Measurements from ENCODE around the gene AP2M1. TPM values are rescaled to one million over a fixed set of nuclear protein-coding genes. Genes with fewer than 3 reads are reported as not detected.

Gene AP2M1
- total RNA-seq, 1 donor from 2014 or later: 213 TPM

GRCh38 chr3:184181596-184181995 lies 6.9 kb downstream of the AP2M1 start:
- H3K27me3 Mint-ChIP-seq: no peaks in the 10 kb centered on the region
- TF ChIP-seq, protein P1, sequence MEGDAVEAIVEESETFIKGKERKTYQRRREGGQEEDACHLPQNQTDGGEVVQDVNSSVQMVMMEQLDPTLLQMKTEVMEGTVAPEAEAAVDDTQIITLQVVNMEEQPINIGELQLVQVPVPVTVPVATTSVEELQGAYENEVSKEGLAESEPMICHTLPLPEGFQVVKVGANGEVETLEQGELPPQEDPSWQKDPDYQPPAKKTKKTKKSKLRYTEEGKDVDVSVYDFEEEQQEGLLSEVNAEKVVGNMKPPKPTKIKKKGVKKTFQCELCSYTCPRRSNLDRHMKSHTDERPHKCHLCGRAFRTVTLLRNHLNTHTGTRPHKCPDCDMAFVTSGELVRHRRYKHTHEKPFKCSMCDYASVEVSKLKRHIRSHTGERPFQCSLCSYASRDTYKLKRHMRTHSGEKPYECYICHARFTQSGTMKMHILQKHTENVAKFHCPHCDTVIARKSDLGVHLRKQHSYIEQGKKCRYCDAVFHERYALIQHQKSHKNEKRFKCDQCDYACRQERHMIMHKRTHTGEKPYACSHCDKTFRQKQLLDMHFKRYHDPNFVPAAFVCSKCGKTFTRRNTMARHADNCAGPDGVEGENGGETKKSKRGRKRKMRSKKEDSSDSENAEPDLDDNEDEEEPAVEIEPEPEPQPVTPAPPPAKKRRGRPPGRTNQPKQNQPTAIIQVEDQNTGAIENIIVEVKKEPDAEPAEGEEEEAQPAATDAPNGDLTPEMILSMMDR (IDR thresholded peaks at IDR 0.05; ENCODE audit: unreplicated experiment): no peak
- H3K36me3 Mint-ChIP-seq (ENCODE audit: insufficient read depth): peaks cover 23% of the 10 kb centered on the region
- H3K27ac Mint-ChIP-seq: no peak overlapping the region
- no peaks in the 10 kb centered on the region for H3K9me3 Mint-ChIP-seq (ENCODE audit: low read depth)
- no peak overlapping the region for H3K4me3 Mint-ChIP-seq (ENCODE audit: low read depth)
- DNase-seq (ENCODE audit: low spot score, unreplicated experiment): no peak
- peaks cover 12% of the 10 kb centered on the region for H3K4me1 Mint-ChIP-seq (ENCODE audit: low read depth)

- no peak for DNase-seq (ENCODE audit: low spot score, unreplicated experiment)
- H3K4me3 Mint-ChIP-seq (ENCODE audit: low read depth): no peak overlapping the region
- no peak overlapping the region for H3K27ac Mint-ChIP-seq
- H3K9me3 Mint-ChIP-seq (ENCODE audit: low read depth): no peaks in the 10 kb centered on the region
- no peaks in the 10 kb centered on the region for H3K27me3 Mint-ChIP-seq
- TF ChIP-seq, protein P1 (IDR thresholded peaks at IDR 0.05; ENCODE audit: unreplicated experiment): no peak
- H3K4me1 Mint-ChIP-seq (ENCODE audit: low read depth): peaks cover 19% of the 10 kb centered on the region
- H3K36me3 Mint-ChIP-seq (ENCODE audit: insufficient read depth): peaks cover 25% of the 10 kb centered on the region
Observed at GRCh38 chr3:184183679-184184078, 9.0 kb downstream of the AP2M1 start.

DNA sequence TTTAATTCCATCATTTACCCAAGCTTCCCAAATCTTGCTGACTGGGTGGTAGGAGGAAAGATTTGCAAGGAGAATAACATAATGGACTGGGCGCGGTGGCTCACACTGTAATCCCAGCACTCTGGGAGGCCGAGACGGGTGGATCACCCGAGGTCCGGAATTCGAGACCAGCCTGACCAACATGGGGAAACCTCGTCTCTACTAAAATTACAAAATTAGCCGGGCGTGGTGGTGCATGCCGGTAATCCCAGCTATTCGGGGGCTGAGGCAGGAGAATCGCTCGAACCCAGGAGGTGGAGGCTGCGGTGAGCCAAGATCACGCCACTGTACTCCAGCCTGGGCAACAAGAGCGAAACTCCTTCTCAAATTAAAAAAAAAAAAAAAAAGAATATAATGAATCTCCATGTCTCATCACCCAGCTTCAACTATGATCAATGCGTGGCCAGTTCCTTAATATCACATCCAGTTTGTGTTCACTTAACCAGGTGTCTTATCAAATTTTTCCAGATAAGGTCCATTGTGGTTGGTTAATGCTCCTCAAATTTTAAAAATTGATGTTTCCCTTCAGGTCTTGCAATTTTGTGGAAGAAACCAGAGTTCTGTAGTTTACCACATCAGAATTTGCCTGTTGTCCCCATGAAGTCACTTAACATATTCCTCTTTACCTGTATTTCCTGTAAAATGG lies 10.0 kb downstream of the AP2M1 start:
- H3K27me3 Mint-ChIP-seq: no peaks in the 10 kb centered on the region
- TF ChIP-seq, protein P1 (IDR thresholded peaks at IDR 0.05; ENCODE audit: unreplicated experiment): no peak
- peaks cover 24% of the 10 kb centered on the region for H3K36me3 Mint-ChIP-seq (ENCODE audit: insufficient read depth)
- H3K4me1 Mint-ChIP-seq (ENCODE audit: low read depth): peaks cover 19% of the 10 kb centered on the region
- no peaks in the 10 kb centered on the region for H3K9me3 Mint-ChIP-seq (ENCODE audit: low read depth)
- DNase-seq (ENCODE audit: low spot score, unreplicated experiment): no peak
- H3K4me3 Mint-ChIP-seq (ENCODE audit: low read depth): peak overlapping the region; percentile 98
- peak overlapping the region; percentile 98 for H3K27ac Mint-ChIP-seq

- H3K36me3 Mint-ChIP-seq (ENCODE audit: insufficient read depth): peaks cover 21% of the 10 kb centered on the region
- no peaks in the 10 kb centered on the region for H3K27me3 Mint-ChIP-seq
- TF ChIP-seq, protein P1 (IDR thresholded peaks at IDR 0.05; ENCODE audit: unreplicated experiment): no peak
Observed at GRCh38 chr3:184185461-184186183, 11.0 kb downstream of the AP2M1 start.

DNA sequence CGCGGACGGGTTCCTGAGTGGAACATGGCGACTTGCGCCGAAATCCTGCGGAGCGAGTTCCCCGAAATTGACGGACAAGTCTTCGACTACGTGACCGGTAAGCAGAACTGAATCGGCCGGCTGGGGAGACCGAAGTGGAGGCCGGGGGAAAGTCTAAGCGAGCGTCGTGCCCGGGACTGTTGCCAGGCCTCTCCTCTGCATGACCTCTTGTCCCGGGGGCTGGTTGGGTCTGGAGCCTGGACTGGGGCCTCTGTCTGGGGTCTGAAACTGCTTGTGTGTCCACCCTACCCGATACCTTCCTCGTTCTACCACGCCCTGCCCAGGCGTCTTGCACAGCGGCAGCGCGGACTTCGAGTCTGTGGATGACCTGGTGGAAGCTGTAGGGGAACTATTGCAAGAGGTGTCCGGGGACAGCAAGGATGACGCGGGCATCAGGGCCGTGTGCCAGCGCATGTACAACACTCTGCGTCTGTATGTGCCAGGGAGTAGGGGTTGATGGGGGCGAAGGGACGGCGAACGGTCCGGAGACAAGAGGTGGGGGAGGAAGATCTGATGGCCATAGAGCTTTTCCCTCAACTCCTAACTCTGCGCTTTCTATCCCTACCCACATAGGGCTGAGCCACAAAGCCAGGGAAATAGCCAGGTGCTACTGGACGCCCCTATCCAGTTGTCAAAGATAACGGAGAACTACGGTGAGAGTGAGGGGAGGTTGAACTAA lies 11.7 kb downstream of the AP2M1 start, which contains the start of gene ABCF3:
Gene ABCF3, plus strand, starts transcription at position 16 of the 718 bp plus-strand sequence. Its CDS starts 9 bp downstream, at position 25.
- Mint-ChIP-seq H3K36me3 (ENCODE audit: insufficient read depth) (peaks cover 18% of the 10 kb centered on the region), H3K4me3 (ENCODE audit: low read depth) (peak within 1 kb of the TSS; percentile 98), H3K9me3 (ENCODE audit: low read depth) (no peaks in the 10 kb centered on the region), H3K27ac (peak within 1 kb of the TSS; percentile 98), H3K27me3 (no peaks in the 10 kb centered on the region), H3K4me1 (ENCODE audit: low read depth) (peaks cover 19% of the 10 kb centered on the region)
- TF ChIP-seq, protein P1 (IDR thresholded peaks at IDR 0.05; ENCODE audit: unreplicated experiment): no peak
- no peak for DNase-seq (ENCODE audit: low spot score, unreplicated experiment)

More at GRCh38 chr3:184185461-184186183, 11.0 kb downstream of the AP2M1 start:
- Mint-ChIP-seq H3K4me1 (ENCODE audit: low read depth) (peaks cover 19% of the 10 kb centered on the region), H3K27ac (peak overlapping the region; percentile 98), H3K9me3 (ENCODE audit: low read depth) (no peaks in the 10 kb centered on the region), H3K4me3 (ENCODE audit: low read depth) (peak overlapping the region; percentile 98)
- peak; percentile 99 for DNase-seq (ENCODE audit: low spot score, unreplicated experiment)
